Fibroblast of the aortic adventitia (primary cell): ENCODE measurements around the gene LONRF2. TPM values are rescaled to one million over a fixed set of nuclear protein-coding genes. Genes with fewer than 3 reads are reported as not detected.
A peak's percentile ranks its signal among the peaks of the same experiment; 100 is the strongest.

ENCODE experiments used
- DNase-seq: peaks from one replicate; pipeline ENCODE4 v3.0.0-alpha.2; 2010; ENCODE audit warnings: low read depth
- H3K4me3 ChIP-seq: 2 replicates; pipeline ENCODE4 v1.5.1; 2011; ENCODE audit warnings: low read depth, mild to moderate bottlenecking, control low read depth, low read length, moderate library complexity
- total RNA-seq: library from RNA; depleted of rRNA; stranded (reverse); fragments of >200 nt; gene quantifications from 2 replicates; pipeline ENCODE4 v1.2.3, GENCODE V29; 2012; ENCODE audit warnings: low replicate concordance
- TF ChIP-seq, protein P1 (sequence below): IDR thresholded peaks from 2 replicates; pipeline ENCODE4 v1.5.1; 2011; ENCODE audit warnings: mild to moderate bottlenecking, low read length, control low read depth, inconsistent platforms; ENCODE audit not compliant: insufficient read depth

The LONRF2 gene
- total RNA-seq, 1 donor = 1.8 TPM

- TF ChIP-seq, protein P1, sequence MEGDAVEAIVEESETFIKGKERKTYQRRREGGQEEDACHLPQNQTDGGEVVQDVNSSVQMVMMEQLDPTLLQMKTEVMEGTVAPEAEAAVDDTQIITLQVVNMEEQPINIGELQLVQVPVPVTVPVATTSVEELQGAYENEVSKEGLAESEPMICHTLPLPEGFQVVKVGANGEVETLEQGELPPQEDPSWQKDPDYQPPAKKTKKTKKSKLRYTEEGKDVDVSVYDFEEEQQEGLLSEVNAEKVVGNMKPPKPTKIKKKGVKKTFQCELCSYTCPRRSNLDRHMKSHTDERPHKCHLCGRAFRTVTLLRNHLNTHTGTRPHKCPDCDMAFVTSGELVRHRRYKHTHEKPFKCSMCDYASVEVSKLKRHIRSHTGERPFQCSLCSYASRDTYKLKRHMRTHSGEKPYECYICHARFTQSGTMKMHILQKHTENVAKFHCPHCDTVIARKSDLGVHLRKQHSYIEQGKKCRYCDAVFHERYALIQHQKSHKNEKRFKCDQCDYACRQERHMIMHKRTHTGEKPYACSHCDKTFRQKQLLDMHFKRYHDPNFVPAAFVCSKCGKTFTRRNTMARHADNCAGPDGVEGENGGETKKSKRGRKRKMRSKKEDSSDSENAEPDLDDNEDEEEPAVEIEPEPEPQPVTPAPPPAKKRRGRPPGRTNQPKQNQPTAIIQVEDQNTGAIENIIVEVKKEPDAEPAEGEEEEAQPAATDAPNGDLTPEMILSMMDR = no peak
- peak; percentile 98 for DNase-seq
- H3K4me3 ChIP-seq = no peak overlapping the region
Measured at GRCh38 chr2:100291152-100291970, 30.9 kb downstream of the LONRF2 start.

GRCh38 chr2:100290718-100291151, 31.6 kb downstream of the LONRF2 start:
- H3K4me3 ChIP-seq = no peak overlapping the region
- DNase-seq = no peak
- TF ChIP-seq, protein P1 = no peak

DNA sequence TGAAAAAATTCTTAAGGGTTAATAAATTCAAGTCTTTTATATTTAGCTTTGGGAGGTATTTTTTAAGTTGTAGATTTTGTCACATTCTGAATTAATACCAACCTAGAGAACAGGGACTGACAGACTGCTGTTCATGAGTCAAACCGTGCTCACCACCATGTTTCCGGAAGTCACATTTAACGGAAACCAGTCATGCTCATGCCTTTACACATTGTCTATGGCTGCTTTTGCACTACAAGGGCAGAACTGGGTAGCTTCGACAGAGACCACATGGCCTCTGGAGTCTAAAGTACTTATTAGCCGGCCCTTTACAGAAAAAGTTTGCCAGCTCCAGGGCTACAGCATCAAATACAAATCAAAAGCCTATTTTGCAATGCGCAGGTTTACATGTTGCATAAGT, 33.3 kb downstream of the LONRF2 start:
- no peak overlapping the region for H3K4me3 ChIP-seq
- TF ChIP-seq, protein P1 = no peak
- DNase-seq = no peak

- DNase-seq = no peak
- TF ChIP-seq, protein P1 = no peak
- no peak overlapping the region for H3K4me3 ChIP-seq
Measured at GRCh38 chr2:100286318-100286717, 36.0 kb downstream of the LONRF2 start.

DNA sequence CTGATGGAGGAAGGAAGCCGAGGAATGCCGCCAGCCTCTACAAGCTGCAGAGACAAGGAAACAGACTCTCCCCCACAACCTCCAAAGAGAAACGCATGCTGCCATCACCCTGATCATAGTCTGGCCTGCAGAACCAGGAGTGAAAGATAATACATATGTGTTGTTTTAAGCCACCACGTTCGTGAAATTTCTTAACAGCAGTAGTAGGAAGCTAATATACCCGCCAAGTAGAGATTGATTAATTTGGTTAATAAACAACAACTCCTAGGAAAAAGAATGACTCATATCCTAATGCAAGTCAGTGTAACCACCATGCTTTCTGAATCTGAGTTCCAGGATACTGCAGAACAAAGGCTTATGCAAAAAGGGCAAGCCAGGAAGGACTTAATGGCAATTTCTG, 36.6 kb downstream of the LONRF2 start:
- TF ChIP-seq, protein P1 = no peak
- DNase-seq = peak; percentile 84
- no peak overlapping the region for H3K4me3 ChIP-seq

GRCh38 chr2:100285011-100285410, 37.3 kb downstream of the LONRF2 start:
- no peak overlapping the region for H3K4me3 ChIP-seq
- TF ChIP-seq, protein P1 = no peak
- no peak for DNase-seq
